ENCODE data around the gene NEGR1. TPM values are rescaled to one million over a fixed set of nuclear protein-coding genes. Genes with fewer than 3 reads are reported as not detected.

Gene NEGR1
- total RNA-seq, 4 donors from 2014 or later: 1.6 to 4.7 (median 2.3) TPM

DNA sequence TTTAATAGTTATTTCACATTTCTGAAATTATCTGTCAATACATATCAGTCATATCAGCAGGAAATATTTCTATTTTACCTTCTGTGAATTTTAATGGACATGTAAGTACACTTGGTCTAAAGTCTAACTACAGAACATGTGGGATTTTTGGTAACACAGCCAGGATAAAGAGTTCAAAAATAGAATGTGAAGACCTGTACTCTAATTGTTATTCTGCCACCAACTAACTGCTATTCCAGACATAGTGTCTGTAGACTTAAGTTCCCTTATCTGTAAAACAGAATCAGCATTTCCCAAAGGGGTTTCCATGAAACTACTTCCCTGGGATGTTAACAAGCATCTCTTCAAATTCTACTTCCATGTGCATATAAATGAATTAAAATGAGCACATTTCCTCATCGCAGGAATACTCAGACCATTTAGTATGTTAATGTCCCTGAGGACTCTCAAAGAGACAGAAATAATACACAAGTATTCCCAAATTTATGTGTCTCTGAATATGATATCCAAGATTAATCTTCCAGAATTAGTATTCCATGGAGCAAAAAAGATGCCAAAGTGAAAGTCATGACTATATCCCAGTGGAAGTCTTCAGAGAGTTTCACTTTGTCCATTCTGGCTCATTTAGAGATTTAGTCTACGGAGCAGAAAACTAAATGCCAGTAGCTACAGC lies 325.6 kb downstream of the NEGR1 start:
- DNase-seq: no peak
- no peak overlapping the region for H3K4me3 ChIP-seq
- no peaks in the 10 kb centered on the region for H3K9me3 ChIP-seq
- no peak overlapping the region for H3K27ac ChIP-seq
- H3K4me1 ChIP-seq: no peaks in the 10 kb centered on the region
- no peaks in the 10 kb centered on the region for H3K27me3 ChIP-seq
- no peaks in the 10 kb centered on the region for H3K36me3 ChIP-seq
- TF ChIP-seq POLR2A (IDR thresholded peaks at IDR 0.05): no peak
- TF ChIP-seq, protein P1, sequence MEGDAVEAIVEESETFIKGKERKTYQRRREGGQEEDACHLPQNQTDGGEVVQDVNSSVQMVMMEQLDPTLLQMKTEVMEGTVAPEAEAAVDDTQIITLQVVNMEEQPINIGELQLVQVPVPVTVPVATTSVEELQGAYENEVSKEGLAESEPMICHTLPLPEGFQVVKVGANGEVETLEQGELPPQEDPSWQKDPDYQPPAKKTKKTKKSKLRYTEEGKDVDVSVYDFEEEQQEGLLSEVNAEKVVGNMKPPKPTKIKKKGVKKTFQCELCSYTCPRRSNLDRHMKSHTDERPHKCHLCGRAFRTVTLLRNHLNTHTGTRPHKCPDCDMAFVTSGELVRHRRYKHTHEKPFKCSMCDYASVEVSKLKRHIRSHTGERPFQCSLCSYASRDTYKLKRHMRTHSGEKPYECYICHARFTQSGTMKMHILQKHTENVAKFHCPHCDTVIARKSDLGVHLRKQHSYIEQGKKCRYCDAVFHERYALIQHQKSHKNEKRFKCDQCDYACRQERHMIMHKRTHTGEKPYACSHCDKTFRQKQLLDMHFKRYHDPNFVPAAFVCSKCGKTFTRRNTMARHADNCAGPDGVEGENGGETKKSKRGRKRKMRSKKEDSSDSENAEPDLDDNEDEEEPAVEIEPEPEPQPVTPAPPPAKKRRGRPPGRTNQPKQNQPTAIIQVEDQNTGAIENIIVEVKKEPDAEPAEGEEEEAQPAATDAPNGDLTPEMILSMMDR (IDR thresholded peaks at IDR 0.05): no peak

DNA sequence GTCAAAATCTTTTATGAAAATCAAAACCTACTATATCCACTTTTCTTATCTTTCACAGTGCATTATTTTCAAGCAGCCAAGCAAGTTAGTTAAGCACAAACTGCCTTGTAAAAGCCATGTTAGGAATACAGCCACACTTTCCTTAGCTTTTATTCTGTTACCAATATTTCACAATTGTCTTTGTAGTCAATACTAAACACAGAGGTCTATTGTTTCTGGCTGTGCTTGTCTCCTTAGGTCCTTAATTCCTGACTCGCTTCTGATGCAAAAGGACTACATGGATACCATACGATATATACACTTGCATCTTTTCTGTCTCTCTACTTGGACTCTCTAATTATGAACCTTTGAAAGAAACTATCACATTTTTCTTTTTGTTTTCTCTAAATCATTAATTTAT lies 331.8 kb downstream of the NEGR1 start:
- Histone ChIP-seq H3K9me3 (no peaks in the 10 kb centered on the region), H3K27me3 (no peaks in the 10 kb centered on the region), H3K4me3 (no peak overlapping the region), H3K27ac (no peak overlapping the region), H3K4me1 (no peaks in the 10 kb centered on the region), H3K36me3 (no peaks in the 10 kb centered on the region)
- no peak for DNase-seq
- TF ChIP-seq, protein P1 (IDR thresholded peaks at IDR 0.05): no peak
- no peak for TF ChIP-seq POLR2A (IDR thresholded peaks at IDR 0.05)

DNA sequence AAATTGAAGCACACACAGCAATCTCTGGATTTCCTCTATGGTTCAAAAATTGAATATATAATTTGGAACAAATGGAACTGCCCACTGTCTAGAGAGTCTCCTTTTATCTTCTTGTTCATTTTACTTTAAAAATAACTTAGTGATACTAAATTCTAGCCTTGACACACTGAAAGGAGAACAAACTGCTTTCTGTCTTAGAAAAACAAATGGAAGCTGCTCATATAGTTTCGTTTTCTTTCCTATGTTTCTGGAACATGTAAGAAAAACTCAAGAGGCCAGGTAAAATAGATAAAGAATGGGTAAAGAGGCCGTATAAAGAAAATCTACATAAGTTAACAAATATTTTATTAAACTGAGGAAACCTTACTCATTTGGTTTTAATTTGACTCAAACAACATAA lies 332.7 kb downstream of the NEGR1 start:
- TF ChIP-seq, protein P1 (IDR thresholded peaks at IDR 0.05): no peak
- TF ChIP-seq POLR2A (IDR thresholded peaks at IDR 0.05): no peak
- H3K4me3 ChIP-seq: no peak overlapping the region
- H3K4me1 ChIP-seq: no peaks in the 10 kb centered on the region
- H3K36me3 ChIP-seq: no peaks in the 10 kb centered on the region
- H3K9me3 ChIP-seq: no peaks in the 10 kb centered on the region
- H3K27me3 ChIP-seq: no peaks in the 10 kb centered on the region
- no peak overlapping the region for H3K27ac ChIP-seq
- DNase-seq: no peak

GRCh38 chr1:71948561-71948960 lies 333.8 kb downstream of the NEGR1 start:
- no peak overlapping the region for H3K4me3 ChIP-seq

GRCh38 chr1:71944006-71944405 lies 338.3 kb downstream of the NEGR1 start:
- Histone ChIP-seq H3K4me3 (no peak overlapping the region), H3K27ac (no peak overlapping the region), H3K36me3 (no peaks in the 10 kb centered on the region), H3K4me1 (no peaks in the 10 kb centered on the region), H3K9me3 (no peaks in the 10 kb centered on the region), H3K27me3 (no peaks in the 10 kb centered on the region)
- TF ChIP-seq POLR2A (IDR thresholded peaks at IDR 0.05): no peak
- TF ChIP-seq, protein P1 (IDR thresholded peaks at IDR 0.05): no peak
- no peak for DNase-seq

More at GRCh38 chr1:71948561-71948960, 333.8 kb downstream of the NEGR1 start:
- Histone ChIP-seq H3K4me1 (no peaks in the 10 kb centered on the region), H3K27ac (no peak overlapping the region), H3K9me3 (no peaks in the 10 kb centered on the region), H3K36me3 (no peaks in the 10 kb centered on the region), H3K27me3 (no peaks in the 10 kb centered on the region)
- DNase-seq: no peak
- no peak for TF ChIP-seq POLR2A (IDR thresholded peaks at IDR 0.05)

- Histone ChIP-seq H3K4me1 (no peaks in the 10 kb centered on the region), H3K27me3 (no peaks in the 10 kb centered on the region), H3K9me3 (no peaks in the 10 kb centered on the region), H3K27ac (no peak overlapping the region), H3K4me3 (no peak overlapping the region), H3K36me3 (no peaks in the 10 kb centered on the region)
- DNase-seq: no peak
- TF ChIP-seq, protein P1 (IDR thresholded peaks at IDR 0.05): no peak
- no peak for TF ChIP-seq POLR2A (IDR thresholded peaks at IDR 0.05)
These were observed 342.1 kb downstream of the NEGR1 start for GRCh38 chr1:71940261-71940660.

Measured in Peyer's patch (tissue), 4 donors.